ENCODE measurements around the gene TAS1R3. TPM values are rescaled to one million over a fixed set of nuclear protein-coding genes. Genes with fewer than 3 reads are reported as not detected.
A peak's percentile ranks its signal among the peaks of the same experiment; 100 is the strongest.

TAS1R3 gene
- total RNA-seq, 1 donor from 2014 or later, result 0.65 TPM

- H3K36me3 ChIP-seq, result peaks cover 7% of the 10 kb centered on the region
- intact Hi-C loops (cut with DNase I), result no loop called here
- H3K4me1 ChIP-seq, result peaks cover 34% of the 10 kb centered on the region
- no peaks in the 10 kb centered on the region for H3K27me3 ChIP-seq (ENCODE audit: low read depth)
- no peak for DNase-seq
- no peak overlapping the region for H3K4me3 ChIP-seq
- TF ChIP-seq CTCF (IDR thresholded peaks at IDR 0.05), result no peak
- no peaks in the 10 kb centered on the region for H3K9me3 ChIP-seq
- H3K27ac ChIP-seq, result no peak overlapping the region
- ATAC-seq, result no peak
These were observed 27.3 kb upstream of the TAS1R3 start for GRCh38 chr1:1303736-1304135.

GRCh38 chr1:1304331-1305299 is 26.5 kb upstream of the TAS1R3 start:
- peaks cover 42% of the 10 kb centered on the region for H3K4me1 ChIP-seq
- DNase-seq (peak; percentile 69), ATAC-seq (no peak)
- H3K9me3 ChIP-seq, result no peaks in the 10 kb centered on the region
- H3K36me3 ChIP-seq, result peaks cover 8% of the 10 kb centered on the region
- TF ChIP-seq CTCF (IDR thresholded peaks at IDR 0.05), result no peak
- peak overlapping the region; percentile 64 for H3K27ac ChIP-seq
- H3K4me3 ChIP-seq, result peak overlapping the region; percentile 93
- intact Hi-C loops (cut with DNase I), result no loop called here
- H3K27me3 ChIP-seq (ENCODE audit: low read depth), result no peaks in the 10 kb centered on the region

- peak overlapping the region; percentile 64 for H3K27ac ChIP-seq
- DNase-seq (peak; percentile 66), ATAC-seq (peak; percentile 2 to 5)
- TF ChIP-seq CTCF (IDR thresholded peaks at IDR 0.05), result no peak
- intact Hi-C loops (cut with DNase I), result no loop called here
- no peaks in the 10 kb centered on the region for H3K27me3 ChIP-seq (ENCODE audit: low read depth)
- H3K9me3 ChIP-seq, result no peaks in the 10 kb centered on the region
- H3K4me3 ChIP-seq, result peak overlapping the region; percentile 93
- H3K4me1 ChIP-seq, result peaks cover 46% of the 10 kb centered on the region
- peaks cover 10% of the 10 kb centered on the region for H3K36me3 ChIP-seq
These were observed 25.6 kb upstream of the TAS1R3 start for GRCh38 chr1:1305300-1306069.

- TF ChIP-seq CTCF (IDR thresholded peaks at IDR 0.05), result no peak
- H3K4me3 ChIP-seq, result peak overlapping the region; percentile 93
These were observed 24.9 kb upstream of the TAS1R3 start for GRCh38 chr1:1306070-1306660.

GRCh38 chr1:1306661-1307260 is 24.3 kb upstream of the TAS1R3 start:
- H3K27me3 ChIP-seq (ENCODE audit: low read depth), result no peaks in the 10 kb centered on the region
- H3K27ac ChIP-seq, result peak overlapping the region; percentile 93
- peaks cover 46% of the 10 kb centered on the region for H3K4me1 ChIP-seq
- DNase-seq, result no peak
- peak overlapping the region; percentile 93 for H3K4me3 ChIP-seq
- H3K9me3 ChIP-seq, result no peaks in the 10 kb centered on the region
- no peak for TF ChIP-seq CTCF (IDR thresholded peaks at IDR 0.05)
- intact Hi-C loops (cut with DNase I), result no loop called here
- peaks cover 23% of the 10 kb centered on the region for H3K36me3 ChIP-seq
- no peak for ATAC-seq

More at GRCh38 chr1:1306070-1306660, 24.9 kb upstream of the TAS1R3 start:
- H3K9me3 ChIP-seq, result no peaks in the 10 kb centered on the region
- intact Hi-C loops (cut with DNase I), result no loop called here
- no peak for ATAC-seq
- no peak for DNase-seq
- H3K4me1 ChIP-seq, result peaks cover 46% of the 10 kb centered on the region
- peak overlapping the region; percentile 64 for H3K27ac ChIP-seq
- peaks cover 17% of the 10 kb centered on the region for H3K36me3 ChIP-seq
- H3K27me3 ChIP-seq (ENCODE audit: low read depth), result no peaks in the 10 kb centered on the region
